Stimulated activated effector memory CD8-positive, alpha-beta T cell treated with anti-CD3 and anti-CD28 coated beads, Interleukin-12 subunit alpha, Interleukin-12 subunit beta, amount 100 ng/mL, for 72 hours (primary cell): ENCODE measurements around the gene SLC12A2.
A peak's percentile ranks its signal among the peaks of the same experiment; 100 is the strongest.

Experiments
- ATAC-seq: fragments of 150-1000 bp; cut with Tn5 transposase; 2 replicates; pipeline ENCODE4 v1.10.0; 2021
- DNase-seq, 2 donors: peaks; one replicate each; pipeline ENCODE4 v3.0.0; 2021 to 2022; ENCODE audit warnings: low spot score in 2 of 2
- H3K27ac Mint-ChIP-seq: one replicate; pipeline ENCODE4 v1.8.0; 2022; ENCODE audit warnings: mild to moderate bottlenecking, mixed read lengths
- H3K36me3 Mint-ChIP-seq: one replicate; pipeline ENCODE4 v1.8.0; 2022; ENCODE audit warnings: mild to moderate bottlenecking, mixed read lengths
- H3K4me1 Mint-ChIP-seq: one replicate; pipeline ENCODE4 v1.8.0; 2022; ENCODE audit warnings: mixed read lengths
- H3K4me3 Mint-ChIP-seq: one replicate; pipeline ENCODE4 v1.8.0; 2022; ENCODE audit warnings: mild to moderate bottlenecking, mixed read lengths
- H3K9me3 Mint-ChIP-seq: one replicate; pipeline ENCODE4 v1.8.0; 2022; ENCODE audit warnings: mixed read lengths

The SLC12A2 gene

DNA sequence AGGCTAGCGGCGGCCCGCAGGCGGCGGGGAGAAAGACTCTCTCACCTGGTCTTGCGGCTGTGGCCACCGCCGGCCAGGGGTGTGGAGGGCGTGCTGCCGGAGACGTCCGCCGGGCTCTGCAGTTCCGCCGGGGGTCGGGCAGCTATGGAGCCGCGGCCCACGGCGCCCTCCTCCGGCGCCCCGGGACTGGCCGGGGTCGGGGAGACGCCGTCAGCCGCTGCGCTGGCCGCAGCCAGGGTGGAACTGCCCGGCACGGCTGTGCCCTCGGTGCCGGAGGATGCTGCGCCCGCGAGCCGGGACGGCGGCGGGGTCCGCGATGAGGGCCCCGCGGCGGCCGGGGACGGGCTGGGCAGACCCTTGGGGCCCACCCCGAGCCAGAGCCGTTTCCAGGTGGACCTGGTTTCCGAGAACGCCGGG, 253 bp downstream of the SLC12A2 start:
- DNase-seq (no peak), ATAC-seq (peak; percentile 33)
- Mint-ChIP-seq H3K4me1 (peaks cover 56% of the 10 kb centered on the region), H3K9me3 (no peaks in the 10 kb centered on the region), H3K36me3 (peaks cover 16% of the 10 kb centered on the region), H3K4me3 (peak overlapping the region; percentile 80), H3K27ac (no peak overlapping the region)

DNA sequence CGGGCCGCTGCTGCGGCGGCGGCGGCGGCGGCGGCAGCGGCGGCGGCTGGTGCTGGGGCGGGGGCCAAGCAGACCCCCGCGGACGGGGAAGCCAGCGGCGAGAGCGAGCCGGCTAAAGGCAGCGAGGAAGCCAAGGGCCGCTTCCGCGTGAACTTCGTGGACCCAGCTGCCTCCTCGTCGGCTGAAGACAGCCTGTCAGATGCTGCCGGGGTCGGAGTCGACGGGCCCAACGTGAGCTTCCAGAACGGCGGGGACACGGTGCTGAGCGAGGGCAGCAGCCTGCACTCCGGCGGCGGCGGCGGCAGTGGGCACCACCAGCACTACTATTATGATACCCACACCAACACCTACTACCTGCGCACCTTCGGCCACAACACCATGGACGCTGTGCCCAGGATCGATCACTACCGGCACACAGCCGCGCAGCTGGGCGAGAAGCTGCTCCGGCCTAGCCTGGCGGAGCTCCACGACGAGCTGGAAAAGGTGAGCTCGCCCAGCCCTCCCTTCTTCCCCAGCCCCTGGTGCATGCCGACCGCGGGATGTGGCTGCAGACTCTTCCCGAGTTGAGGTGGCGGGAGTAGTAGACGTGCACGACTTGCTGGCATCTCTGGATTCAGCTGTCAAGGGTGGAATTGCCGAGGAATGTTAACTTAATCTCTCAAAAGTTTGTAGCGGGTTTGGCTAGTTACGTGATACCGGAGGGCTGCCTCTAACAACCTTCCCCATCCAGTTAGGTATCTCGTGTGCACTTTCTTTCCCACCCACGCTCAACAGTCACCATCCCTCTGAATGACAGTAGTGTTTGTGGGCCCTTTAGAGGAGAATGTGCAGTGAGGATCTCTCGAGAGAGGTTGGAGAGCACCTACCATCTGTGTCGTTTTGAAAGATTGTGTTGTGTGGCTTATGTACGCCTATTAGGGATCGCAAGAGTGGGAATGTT, 932 bp downstream of the SLC12A2 start:
- peak; percentile 38 to 78 for DNase-seq
- H3K27ac Mint-ChIP-seq, result peak overlapping the region; percentile 68
- H3K36me3 Mint-ChIP-seq, result peaks cover 16% of the 10 kb centered on the region
- ATAC-seq, result peak; percentile 59
- H3K4me3 Mint-ChIP-seq, result peak overlapping the region; percentile 80
- H3K9me3 Mint-ChIP-seq, result no peaks in the 10 kb centered on the region
- peaks cover 49% of the 10 kb centered on the region for H3K4me1 Mint-ChIP-seq

DNA sequence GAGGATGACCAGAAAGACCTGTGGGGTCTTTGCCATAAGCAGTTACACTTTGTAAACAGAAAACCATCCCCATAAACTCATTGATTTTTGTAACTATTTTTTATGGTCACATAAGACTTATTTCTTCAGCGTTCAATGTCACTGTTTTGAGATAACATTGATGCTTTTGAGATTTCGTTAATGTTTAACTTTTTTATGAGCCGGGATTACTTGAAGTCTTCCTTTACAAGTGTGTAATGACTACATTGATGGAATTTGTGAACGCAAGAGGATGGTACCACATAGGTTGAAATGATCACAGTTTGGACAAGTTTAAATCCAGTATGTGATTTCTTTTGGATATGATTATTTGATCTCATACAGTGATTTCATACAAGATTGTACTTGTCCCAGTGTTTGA, 1.8 kb downstream of the SLC12A2 start:
- ATAC-seq (no peak), DNase-seq (no peak)
- Mint-ChIP-seq H3K9me3 (no peaks in the 10 kb centered on the region), H3K4me1 (peaks cover 46% of the 10 kb centered on the region), H3K36me3 (peaks cover 16% of the 10 kb centered on the region), H3K27ac (no peak overlapping the region), H3K4me3 (peak overlapping the region; percentile 80)

DNA sequence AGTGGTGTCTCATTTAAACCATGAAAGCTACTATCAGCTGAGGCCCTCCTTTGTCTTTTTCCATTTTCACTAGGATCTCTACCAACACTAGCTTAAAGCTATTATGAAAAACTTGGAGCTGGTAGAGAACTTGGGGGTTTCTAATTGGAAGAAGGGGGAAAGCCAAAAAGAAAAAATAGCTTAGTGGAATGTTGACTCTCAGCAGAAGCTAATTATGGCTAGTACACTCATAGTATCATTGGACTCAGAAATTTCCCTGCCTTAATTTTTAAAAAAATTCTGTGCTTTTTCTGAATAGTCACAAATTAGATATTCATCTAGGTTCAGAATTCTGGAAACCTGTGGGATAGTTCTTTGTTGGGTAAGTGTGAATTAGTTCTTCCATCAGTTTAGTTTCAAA, 8.0 kb downstream of the SLC12A2 start:
- H3K4me1 Mint-ChIP-seq, result peaks cover 37% of the 10 kb centered on the region

DNA sequence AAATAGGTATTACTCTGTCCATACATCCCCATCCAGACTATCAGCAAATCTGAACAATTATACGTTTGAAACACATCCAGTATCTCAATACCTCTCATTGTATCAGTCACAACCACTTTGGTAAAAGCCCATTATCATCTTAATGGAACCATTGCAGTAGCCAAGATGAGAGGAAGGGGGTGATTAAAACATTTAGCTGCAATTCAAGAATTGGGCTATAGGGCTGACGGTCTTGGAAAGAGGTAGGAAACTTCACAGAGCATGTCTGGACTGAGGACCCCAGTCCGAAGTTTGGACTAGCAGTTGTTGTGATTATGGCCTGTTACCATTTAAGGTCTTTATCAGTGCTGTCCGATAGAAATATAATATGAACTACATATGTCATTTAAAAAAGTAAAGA, 8.6 kb downstream of the SLC12A2 start:
- Mint-ChIP-seq H3K36me3 (no peaks in the 10 kb centered on the region), H3K9me3 (peaks cover 5% of the 10 kb centered on the region), H3K27ac (no peak overlapping the region), H3K4me1 (peaks cover 34% of the 10 kb centered on the region), H3K4me3 (no peak overlapping the region)
- ATAC-seq (no peak), DNase-seq (no peak)

More for the DNA sequence above, 8.0 kb downstream of the SLC12A2 start:
- DNase-seq, result no peak
- Mint-ChIP-seq H3K27ac (no peak overlapping the region), H3K4me3 (no peak overlapping the region), H3K36me3 (no peaks in the 10 kb centered on the region), H3K9me3 (peaks cover 5% of the 10 kb centered on the region)
- no peak for ATAC-seq

DNA sequence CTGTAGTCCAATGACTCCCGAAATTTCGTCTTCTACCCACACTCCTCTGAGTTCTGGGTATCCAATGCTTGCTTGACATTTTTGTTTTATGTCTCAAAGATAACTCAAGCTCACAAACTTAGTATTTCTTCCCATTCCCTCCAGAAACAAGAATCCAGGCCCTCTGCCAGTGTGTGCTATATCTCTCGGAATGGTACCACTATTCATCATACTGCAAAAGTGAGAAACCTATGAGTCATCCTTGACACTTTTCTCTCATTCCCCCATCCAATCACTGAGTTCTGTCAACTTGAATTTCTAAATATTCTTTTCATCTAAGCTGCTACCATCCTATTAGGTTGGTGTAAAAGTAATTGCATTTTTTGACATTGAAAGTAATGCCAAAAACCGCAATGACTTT, 9.8 kb downstream of the SLC12A2 start:
- Mint-ChIP-seq H3K27ac (no peak overlapping the region), H3K4me3 (no peak overlapping the region), H3K4me1 (peaks cover 25% of the 10 kb centered on the region), H3K36me3 (no peaks in the 10 kb centered on the region), H3K9me3 (peaks cover 15% of the 10 kb centered on the region)
- DNase-seq (no peak), ATAC-seq (no peak)

DNA sequence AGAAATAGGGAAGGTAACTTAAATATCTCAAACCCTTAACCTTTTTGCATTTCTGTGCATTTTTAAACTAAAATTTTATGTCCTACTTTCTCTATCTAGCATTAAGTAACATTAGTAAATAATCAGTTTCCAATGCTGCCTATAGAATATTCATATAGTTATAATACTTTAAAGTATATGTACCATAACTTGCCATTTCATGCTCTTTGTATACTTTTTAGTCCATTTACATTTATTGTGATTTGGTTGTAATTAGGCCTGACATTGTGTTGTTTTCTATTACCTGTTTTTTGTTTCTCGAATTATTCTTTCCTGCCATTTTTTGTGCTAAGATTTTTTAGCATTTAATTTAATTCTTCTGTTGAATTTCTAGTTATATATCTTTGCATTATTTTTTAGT, 13.7 kb downstream of the SLC12A2 start:
- DNase-seq (no peak), ATAC-seq (no peak)
- peaks cover 13% of the 10 kb centered on the region for H3K4me1 Mint-ChIP-seq
- H3K4me3 Mint-ChIP-seq, result no peak overlapping the region
- no peaks in the 10 kb centered on the region for H3K36me3 Mint-ChIP-seq
- H3K9me3 Mint-ChIP-seq, result peaks cover 19% of the 10 kb centered on the region
- no peak overlapping the region for H3K27ac Mint-ChIP-seq

DNA sequence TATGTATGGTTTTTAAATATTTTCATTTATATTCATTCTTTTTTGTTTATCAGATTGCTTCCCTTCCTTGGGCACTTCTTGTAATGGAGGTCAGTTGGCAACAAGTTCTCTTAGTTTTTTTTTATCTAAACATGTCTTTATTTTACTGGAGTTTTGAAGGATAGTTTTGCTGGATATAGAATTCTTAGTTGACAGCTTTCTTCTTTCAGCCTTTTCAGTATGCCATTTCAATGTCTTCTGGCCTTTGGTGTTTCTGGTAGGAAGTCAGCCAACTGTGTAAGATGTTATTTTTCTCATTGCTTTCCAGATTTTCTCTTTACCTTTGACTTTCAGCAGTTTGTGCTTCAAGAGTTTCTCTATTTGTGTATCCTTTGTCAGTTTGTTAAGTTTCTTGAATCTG, 14.2 kb downstream of the SLC12A2 start:
- H3K27ac Mint-ChIP-seq, result no peak overlapping the region
- no peak overlapping the region for H3K4me3 Mint-ChIP-seq
- no peaks in the 10 kb centered on the region for H3K36me3 Mint-ChIP-seq
- ATAC-seq (no peak), DNase-seq (no peak)
- H3K4me1 Mint-ChIP-seq, result peaks cover 12% of the 10 kb centered on the region
- peaks cover 19% of the 10 kb centered on the region for H3K9me3 Mint-ChIP-seq

DNA sequence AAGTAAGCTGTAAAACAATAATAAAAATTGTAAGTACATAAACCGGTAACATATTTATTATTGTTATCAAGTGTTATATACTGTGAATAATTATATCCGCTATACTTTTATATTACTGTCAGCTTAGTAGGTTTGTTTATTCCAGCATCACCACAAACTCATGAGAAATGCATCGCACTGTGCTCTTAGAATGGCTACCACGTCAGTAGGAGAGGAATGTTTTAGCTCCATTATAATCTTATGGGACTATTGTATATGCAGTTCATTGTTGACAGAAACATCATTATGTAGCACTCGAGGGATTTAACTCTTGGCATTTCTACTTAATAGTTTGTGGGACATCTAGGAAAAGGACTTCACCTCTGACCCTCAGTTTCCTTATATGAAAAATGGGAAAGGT, 16.4 kb downstream of the SLC12A2 start:
- H3K27ac Mint-ChIP-seq, result no peak overlapping the region

DNA sequence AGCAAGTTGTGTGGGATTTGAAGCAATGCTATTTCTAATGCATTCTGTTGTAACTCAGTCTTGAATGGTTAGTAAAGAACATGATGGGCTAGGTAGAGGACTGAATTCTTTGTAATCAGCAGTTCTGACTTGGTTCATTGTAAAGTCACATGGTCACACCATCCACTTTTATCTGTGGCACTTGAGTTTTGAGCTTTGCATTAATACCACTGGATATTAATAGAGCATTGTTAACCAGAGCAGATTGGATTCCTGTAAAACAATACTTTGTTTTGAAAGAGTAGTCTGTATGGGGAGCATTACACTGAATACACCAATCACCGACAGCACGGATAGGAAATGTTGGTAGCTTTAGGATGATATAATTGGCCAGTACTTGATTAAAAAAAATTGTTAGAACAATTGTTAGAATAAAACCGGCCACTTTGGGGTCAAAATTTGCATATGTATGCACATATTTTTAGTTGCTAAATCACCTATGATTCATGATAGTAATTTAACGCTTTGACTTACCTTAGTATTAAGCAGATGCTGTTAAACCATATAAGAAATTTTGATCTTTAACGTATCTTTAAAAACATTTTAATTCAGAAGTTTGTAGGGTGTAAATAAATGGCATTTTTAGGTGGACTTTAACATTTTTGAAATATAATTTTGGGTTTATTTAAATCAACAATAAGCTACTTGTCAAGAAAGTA, 17.4 kb downstream of the SLC12A2 start:
- no peak for ATAC-seq
- H3K36me3 Mint-ChIP-seq, result no peaks in the 10 kb centered on the region
- peaks cover 7% of the 10 kb centered on the region for H3K4me1 Mint-ChIP-seq
- H3K4me3 Mint-ChIP-seq, result no peak overlapping the region
- H3K9me3 Mint-ChIP-seq, result peaks cover 15% of the 10 kb centered on the region
- H3K27ac Mint-ChIP-seq, result no peak overlapping the region
- DNase-seq, result no peak

More for the DNA sequence above, 16.4 kb downstream of the SLC12A2 start:
- Mint-ChIP-seq H3K36me3 (no peaks in the 10 kb centered on the region), H3K4me1 (peaks cover 2% of the 10 kb centered on the region), H3K4me3 (no peak overlapping the region), H3K9me3 (peaks cover 15% of the 10 kb centered on the region)
- DNase-seq, result no peak
- no peak for ATAC-seq

DNA sequence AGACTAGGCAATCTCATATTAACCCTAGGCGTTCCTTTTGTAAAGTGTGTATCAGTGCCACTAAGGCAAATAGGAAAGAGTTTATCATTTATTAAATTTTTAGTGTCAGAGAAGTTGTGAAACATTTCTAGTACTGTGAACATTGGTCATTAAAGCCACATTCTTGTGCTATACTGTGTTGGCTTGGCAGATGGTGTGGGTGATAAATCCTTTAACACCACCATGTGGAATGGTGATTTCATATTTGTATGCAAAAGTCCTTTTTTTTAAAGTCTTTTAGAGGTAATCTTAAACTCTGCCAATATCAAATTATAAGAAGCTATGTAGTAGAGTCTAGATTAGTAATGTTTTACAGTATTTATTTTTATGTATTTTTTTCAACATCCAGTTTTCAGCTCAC, 18.1 kb downstream of the SLC12A2 start:
- ATAC-seq (no peak), DNase-seq (no peak)
- Mint-ChIP-seq H3K36me3 (no peaks in the 10 kb centered on the region), H3K4me1 (peaks cover 7% of the 10 kb centered on the region), H3K9me3 (peaks cover 15% of the 10 kb centered on the region), H3K4me3 (no peak overlapping the region), H3K27ac (no peak overlapping the region)

DNA sequence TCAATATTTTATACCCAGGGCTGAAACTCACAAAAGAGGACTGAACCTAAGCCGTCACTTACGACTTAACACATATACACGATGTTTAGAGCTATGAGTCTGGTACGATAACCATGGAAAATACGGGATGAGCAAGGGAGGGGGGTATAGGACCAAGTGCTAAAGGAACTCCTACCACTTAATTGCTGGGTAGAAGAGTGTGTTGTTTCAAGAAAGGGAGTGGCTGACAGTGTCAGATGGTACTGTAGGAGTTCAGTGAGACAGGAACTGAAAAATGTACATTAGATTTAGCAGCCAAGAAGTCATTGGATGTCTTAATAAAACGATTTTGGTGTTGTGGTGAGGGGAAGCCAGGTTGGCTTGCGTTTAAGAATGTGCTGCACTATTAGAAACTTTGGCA, 21.6 kb downstream of the SLC12A2 start:
- H3K9me3 Mint-ChIP-seq, result no peaks in the 10 kb centered on the region
- H3K4me3 Mint-ChIP-seq, result no peak overlapping the region
- ATAC-seq (no peak), DNase-seq (no peak)
- H3K36me3 Mint-ChIP-seq, result peaks cover under 1% of the 10 kb centered on the region
- peaks cover 7% of the 10 kb centered on the region for H3K4me1 Mint-ChIP-seq
- H3K27ac Mint-ChIP-seq, result no peak overlapping the region

DNA sequence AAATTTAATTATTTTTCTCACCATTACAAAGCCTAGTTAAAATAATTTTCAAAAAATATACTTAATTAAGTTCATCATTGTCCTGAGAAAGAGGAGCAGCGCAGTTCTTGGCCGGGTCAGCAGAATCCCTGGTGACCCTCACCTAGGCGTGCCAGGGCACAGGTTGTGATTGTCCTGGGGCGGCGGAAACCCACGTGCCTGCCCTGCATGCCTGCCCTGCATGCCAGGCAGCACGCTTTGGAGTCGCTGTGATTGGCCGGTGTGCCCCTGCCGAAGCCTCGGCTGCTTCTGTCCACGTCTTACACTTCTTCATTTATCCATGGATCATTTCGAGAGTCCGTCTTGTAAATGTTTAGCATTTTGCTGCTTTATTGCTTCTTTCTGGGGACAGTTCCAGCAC, 25.6 kb downstream of the SLC12A2 start:
- H3K4me1 Mint-ChIP-seq, result peaks cover 7% of the 10 kb centered on the region
- no peaks in the 10 kb centered on the region for H3K9me3 Mint-ChIP-seq
- DNase-seq, result no peak
- H3K4me3 Mint-ChIP-seq, result no peak overlapping the region
- ATAC-seq, result no peak
- H3K36me3 Mint-ChIP-seq, result peaks cover 12% of the 10 kb centered on the region
- no peak overlapping the region for H3K27ac Mint-ChIP-seq

DNA sequence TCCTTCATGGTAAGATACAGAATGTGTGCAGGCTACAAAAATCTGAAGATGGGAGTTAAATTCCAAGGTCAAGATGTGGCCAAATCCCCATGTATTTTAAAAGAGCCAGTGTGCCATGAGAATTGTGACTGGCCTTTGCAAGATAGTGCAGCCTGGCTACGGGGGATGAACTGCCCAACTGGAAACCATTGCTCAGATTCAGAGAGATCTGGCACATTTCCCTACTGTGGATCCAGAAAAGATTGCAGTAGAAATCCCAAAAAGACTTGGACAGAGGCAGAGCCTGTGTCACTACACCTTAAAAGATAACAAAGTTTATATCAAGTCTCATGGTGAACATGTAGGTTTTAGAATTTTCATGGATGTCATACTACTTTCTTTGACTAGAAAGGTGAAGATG, 26.2 kb downstream of the SLC12A2 start:
- ATAC-seq (no peak), DNase-seq (no peak)
- no peak overlapping the region for H3K4me3 Mint-ChIP-seq
- no peak overlapping the region for H3K27ac Mint-ChIP-seq
- H3K36me3 Mint-ChIP-seq, result peaks cover 19% of the 10 kb centered on the region
- H3K9me3 Mint-ChIP-seq, result no peaks in the 10 kb centered on the region
- peaks cover 7% of the 10 kb centered on the region for H3K4me1 Mint-ChIP-seq

DNA sequence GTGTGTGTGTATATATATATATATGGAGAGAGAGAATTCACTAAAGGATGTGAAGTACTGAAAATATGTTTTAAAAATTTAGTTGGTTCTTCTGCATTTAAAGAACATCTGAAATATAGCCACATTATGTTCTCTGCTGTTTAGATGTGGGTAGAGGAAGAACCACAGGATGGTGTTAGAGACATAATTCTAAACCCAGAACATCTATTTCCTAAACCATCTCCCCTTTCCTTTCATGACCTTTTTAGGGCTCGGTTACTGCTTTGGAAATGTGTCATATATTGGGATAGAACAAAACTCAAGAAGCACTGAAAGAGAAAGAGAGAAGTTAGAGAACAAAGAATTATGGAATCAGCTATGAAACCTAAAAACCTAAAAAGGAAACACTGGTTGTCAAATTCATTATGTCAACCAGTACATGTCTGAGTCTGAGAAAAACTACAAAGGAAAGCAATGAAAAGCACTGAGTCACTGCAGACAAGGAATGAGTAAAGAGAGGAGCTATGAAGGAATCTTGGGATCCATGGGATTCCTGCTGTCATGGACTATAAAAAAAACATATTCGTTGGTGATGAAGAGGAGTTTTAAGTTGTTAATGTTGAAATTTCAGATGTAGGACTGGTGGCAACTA, 28.4 kb downstream of the SLC12A2 start:
- no peak overlapping the region for H3K4me3 Mint-ChIP-seq
- no peaks in the 10 kb centered on the region for H3K4me1 Mint-ChIP-seq
- ATAC-seq, result no peak
- peaks cover 39% of the 10 kb centered on the region for H3K36me3 Mint-ChIP-seq
- DNase-seq, result no peak
- H3K9me3 Mint-ChIP-seq, result no peaks in the 10 kb centered on the region
- no peak overlapping the region for H3K27ac Mint-ChIP-seq
